Measurements from ENCODE around the gene ZGPAT. TPM values are rescaled to one million over a fixed set of nuclear protein-coding genes. Genes with fewer than 3 reads are reported as not detected.
A peak's percentile ranks its signal among the peaks of the same experiment; 100 is the strongest.

ZGPAT gene
- total and polyA plus RNA-seq, 9 of the 15 experiments (the other 6 are each of a cell fraction or from before 2014, with no cell fraction given), result 0.14 to 26.6 (median 7.4) TPM

DNA sequence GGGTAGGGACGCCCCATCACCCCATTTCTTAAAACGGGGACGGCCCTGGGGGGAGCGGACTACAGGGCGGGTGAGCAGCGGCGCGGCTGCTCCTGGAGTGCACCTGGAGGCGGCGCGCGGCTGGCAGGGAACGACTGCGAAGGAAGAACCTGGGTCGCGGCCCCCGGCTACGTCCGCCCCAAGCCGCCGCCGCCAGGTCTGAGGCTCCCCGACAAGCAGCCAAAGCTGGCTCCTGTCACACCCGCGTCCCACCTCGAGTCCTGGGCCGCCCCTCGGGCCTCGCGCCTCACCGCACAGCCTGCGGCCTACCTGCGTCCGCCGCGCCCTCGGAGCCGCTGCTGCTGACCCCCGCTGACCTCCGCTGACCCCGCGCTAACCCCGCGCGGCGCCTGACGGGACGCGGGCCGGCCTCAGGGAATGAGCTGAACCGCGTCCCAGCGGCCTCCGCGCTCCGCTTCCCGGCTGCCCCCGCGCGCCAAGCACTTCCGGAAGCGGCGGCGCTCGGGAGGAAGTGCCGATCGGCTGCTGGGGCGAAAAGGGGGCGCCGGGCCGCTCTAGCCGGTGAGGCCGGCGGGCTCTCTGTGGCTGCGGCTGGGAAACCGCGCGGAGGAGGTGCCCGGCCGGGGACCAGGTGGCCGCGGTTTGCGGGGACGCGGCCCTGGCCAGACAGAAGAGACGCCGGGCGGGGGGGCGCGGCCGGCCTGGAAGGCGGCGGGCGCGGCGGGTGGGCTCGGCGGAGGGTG, at the start of gene ZGPAT, which contains the start of gene ARFRP1 (continued):
- TF ChIP-seq ILF3 (IDR thresholded peaks at IDR 0.05; ENCODE audit: borderline replicate concordance) (no peak), TSC22D4 (tag; IDR thresholded peaks at IDR 0.05) (no peak), ARNT (IDR thresholded peaks at IDR 0.05) (no peak), SAFB2 (IDR thresholded peaks at IDR 0.05; ENCODE audit: borderline replicate concordance, low read depth, low read length, severe bottlenecking) (no peak), TBP (optimal IDR thresholded peaks at IDR 0.05; ENCODE audit: low read depth, low read length) (peak; percentile 34), PHF8 (IDR thresholded peaks at IDR 0.05; ENCODE audit: borderline replicate concordance, low read length) (peak; percentile 95; the same call in 1 of the 2 replicates), TBL1XR1 (IDR thresholded peaks at IDR 0.05; ENCODE audit: low read length in 2 of 2) (0 out of 4 replicates have a peak, but pooled peaks of 1 of the 2 experiments have one; percentile 8), RAD51 (IDR thresholded peaks at IDR 0.05; ENCODE audit: borderline replicate concordance, low read depth) (no peak), KAT2B (IDR thresholded peaks at IDR 0.05; ENCODE audit: low read depth, low read length) (no peak), ZNF668 (CRISPR knock-in tag; IDR thresholded peaks at IDR 0.05) (no peak), ETV1 (tag; conservative IDR thresholded peaks at IDR 0.05; ENCODE audit: low read depth) (no peak), ZNF695 (CRISPR knock-in tag; IDR thresholded peaks at IDR 0.05) (no peak), PCBP1 (IDR thresholded peaks at IDR 0.05; ENCODE audit: low read depth, low read length, poor library complexity, severe bottlenecking) (no peak), ZNF23 (CRISPR knock-in tag; IDR thresholded peaks at IDR 0.05) (no peak), YBX1 (IDR thresholded peaks at IDR 0.05) (no peak), ELF1 (tag; IDR thresholded peaks at IDR 0.05) (peak; percentile 96), ZNF384 (IDR thresholded peaks at IDR 0.05; ENCODE audit: low read depth, low read length) (no peak)
- TF ChIP-seq, protein P1, sequence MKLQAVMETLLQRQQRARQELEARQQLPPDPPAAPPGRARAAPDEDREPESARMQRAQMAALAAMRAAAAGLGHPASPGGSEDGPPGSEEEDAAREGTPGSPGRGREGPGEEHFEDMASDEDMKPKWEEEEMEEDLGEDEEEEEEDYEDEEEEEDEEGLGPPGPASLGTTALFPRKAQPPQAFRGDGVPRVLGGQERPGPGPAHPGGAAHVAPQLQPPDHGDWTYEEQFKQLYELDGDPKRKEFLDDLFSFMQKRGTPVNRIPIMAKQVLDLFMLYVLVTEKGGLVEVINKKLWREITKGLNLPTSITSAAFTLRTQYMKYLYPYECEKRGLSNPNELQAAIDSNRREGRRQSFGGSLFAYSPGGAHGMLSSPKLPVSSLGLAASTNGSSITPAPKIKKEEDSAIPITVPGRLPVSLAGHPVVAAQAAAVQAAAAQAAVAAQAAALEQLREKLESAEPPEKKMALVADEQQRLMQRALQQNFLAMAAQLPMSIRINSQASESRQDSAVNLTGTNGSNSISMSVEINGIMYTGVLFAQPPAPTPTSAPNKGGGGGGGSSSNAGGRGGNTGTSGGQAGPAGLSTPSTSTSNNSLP (IDR thresholded peaks at IDR 0.05; ENCODE audit: borderline replicate concordance, low read depth, low read length), result no peak
- TF ChIP-seq, protein P2, sequence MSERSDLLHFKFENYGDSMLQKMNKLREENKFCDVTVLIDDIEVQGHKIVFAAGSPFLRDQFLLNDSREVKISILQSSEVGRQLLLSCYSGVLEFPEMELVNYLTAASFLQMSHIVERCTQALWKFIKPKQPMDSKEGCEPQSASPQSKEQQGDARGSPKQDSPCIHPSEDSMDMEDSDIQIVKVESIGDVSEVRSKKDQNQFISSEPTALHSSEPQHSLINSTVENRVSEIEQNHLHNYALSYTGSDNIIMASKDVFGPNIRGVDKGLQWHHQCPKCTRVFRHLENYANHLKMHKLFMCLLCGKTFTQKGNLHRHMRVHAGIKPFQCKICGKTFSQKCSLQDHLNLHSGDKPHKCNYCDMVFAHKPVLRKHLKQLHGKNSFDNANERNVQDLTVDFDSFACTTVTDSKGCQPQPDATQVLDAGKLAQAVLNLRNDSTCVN (CRISPR knock-in tag; IDR thresholded peaks at IDR 0.05), result no peak
- TF ChIP-seq, protein P3, sequence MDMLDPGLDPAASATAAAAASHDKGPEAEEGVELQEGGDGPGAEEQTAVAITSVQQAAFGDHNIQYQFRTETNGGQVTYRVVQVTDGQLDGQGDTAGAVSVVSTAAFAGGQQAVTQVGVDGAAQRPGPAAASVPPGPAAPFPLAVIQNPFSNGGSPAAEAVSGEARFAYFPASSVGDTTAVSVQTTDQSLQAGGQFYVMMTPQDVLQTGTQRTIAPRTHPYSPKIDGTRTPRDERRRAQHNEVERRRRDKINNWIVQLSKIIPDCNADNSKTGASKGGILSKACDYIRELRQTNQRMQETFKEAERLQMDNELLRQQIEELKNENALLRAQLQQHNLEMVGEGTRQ (CRISPR knock-in tag; IDR thresholded peaks at IDR 0.05), result no peak
- TF ChIP-seq, protein P4, sequence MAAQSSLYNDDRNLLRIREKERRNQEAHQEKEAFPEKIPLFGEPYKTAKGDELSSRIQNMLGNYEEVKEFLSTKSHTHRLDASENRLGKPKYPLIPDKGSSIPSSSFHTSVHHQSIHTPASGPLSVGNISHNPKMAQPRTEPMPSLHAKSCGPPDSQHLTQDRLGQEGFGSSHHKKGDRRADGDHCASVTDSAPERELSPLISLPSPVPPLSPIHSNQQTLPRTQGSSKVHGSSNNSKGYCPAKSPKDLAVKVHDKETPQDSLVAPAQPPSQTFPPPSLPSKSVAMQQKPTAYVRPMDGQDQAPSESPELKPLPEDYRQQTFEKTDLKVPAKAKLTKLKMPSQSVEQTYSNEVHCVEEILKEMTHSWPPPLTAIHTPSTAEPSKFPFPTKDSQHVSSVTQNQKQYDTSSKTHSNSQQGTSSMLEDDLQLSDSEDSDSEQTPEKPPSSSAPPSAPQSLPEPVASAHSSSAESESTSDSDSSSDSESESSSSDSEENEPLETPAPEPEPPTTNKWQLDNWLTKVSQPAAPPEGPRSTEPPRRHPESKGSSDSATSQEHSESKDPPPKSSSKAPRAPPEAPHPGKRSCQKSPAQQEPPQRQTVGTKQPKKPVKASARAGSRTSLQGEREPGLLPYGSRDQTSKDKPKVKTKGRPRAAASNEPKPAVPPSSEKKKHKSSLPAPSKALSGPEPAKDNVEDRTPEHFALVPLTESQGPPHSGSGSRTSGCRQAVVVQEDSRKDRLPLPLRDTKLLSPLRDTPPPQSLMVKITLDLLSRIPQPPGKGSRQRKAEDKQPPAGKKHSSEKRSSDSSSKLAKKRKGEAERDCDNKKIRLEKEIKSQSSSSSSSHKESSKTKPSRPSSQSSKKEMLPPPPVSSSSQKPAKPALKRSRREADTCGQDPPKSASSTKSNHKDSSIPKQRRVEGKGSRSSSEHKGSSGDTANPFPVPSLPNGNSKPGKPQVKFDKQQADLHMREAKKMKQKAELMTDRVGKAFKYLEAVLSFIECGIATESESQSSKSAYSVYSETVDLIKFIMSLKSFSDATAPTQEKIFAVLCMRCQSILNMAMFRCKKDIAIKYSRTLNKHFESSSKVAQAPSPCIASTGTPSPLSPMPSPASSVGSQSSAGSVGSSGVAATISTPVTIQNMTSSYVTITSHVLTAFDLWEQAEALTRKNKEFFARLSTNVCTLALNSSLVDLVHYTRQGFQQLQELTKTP (IDR thresholded peaks at IDR 0.05; ENCODE audit: low read depth in 1 of 2, partially characterized antibody in 2 of 2), result peak in 1 of 2 experiments; percentile 93
